Measurements from ENCODE around the gene DHRS9.

DNA sequence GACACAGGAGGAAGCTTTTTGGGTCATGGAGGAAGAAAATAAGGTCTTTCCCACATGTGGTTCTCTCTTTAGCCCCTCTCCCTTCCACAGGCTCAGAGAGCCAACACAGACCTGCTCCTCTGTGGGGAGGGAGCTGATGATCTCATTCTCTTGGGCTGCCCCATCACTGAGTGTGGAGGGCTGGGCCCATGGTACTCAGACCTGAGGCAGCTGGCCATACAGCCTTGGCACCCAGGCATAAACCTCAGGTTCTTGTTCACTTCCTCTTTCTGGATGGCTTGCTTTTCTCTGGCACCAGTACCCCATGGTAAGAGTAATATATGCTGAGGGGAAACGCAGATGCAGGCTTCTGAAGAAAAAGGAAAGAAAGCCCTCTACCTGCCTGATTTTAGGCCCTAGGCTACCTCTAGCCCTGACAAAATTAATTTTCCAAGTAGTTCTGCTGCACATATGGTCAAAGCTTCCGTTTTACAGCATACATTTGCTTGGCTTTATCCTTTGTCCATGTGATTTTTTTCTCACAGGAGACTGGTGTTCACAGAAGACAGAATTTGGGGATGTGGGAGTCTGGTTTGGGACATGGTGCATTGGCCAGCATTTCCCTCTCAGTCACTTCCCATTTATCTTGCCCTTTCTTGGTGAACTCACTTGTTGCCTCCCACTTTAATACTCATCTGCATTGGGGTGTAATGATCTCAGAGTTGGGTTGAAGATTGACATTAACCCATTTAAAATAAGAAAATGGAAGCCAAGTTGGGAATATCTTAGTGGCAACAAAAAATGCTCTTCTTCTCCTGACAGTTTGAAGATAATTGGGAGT, 11.1 kb downstream of the DHRS9 start:
- TF ChIP-seq POLR2A (IDR thresholded peaks at IDR 0.05) = no peak
- TF ChIP-seq, protein P1, sequence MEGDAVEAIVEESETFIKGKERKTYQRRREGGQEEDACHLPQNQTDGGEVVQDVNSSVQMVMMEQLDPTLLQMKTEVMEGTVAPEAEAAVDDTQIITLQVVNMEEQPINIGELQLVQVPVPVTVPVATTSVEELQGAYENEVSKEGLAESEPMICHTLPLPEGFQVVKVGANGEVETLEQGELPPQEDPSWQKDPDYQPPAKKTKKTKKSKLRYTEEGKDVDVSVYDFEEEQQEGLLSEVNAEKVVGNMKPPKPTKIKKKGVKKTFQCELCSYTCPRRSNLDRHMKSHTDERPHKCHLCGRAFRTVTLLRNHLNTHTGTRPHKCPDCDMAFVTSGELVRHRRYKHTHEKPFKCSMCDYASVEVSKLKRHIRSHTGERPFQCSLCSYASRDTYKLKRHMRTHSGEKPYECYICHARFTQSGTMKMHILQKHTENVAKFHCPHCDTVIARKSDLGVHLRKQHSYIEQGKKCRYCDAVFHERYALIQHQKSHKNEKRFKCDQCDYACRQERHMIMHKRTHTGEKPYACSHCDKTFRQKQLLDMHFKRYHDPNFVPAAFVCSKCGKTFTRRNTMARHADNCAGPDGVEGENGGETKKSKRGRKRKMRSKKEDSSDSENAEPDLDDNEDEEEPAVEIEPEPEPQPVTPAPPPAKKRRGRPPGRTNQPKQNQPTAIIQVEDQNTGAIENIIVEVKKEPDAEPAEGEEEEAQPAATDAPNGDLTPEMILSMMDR (IDR thresholded peaks at IDR 0.05) = no peak
